Lung microvascular endothelial cell (primary cell): ENCODE measurements around the gene FHL2. TPM values are rescaled to one million over a fixed set of nuclear protein-coding genes. Genes with fewer than 3 reads are reported as not detected.
A peak's percentile ranks its signal among the peaks of the same experiment; 100 is the strongest.
"Not testable (repeated sequence)": the region's sequence is repeated elsewhere in the genome, so short reads cannot be mapped to it uniquely, and the experiment has no call there.

Source experiments
- DNase-seq, 2 donors: peaks; one replicate each; pipeline versions ENCODE4 v3.0.0 to v3.0.0-alpha.2; 2010; ENCODE audit warnings: low read depth in 2 of 2
- total RNA-seq: library from RNA; depleted of rRNA; stranded (reverse); fragments of >200 nt; gene quantifications from 2 replicates; pipeline ENCODE4 v1.2.1, GENCODE V29; 2014

The FHL2 gene, protein sequence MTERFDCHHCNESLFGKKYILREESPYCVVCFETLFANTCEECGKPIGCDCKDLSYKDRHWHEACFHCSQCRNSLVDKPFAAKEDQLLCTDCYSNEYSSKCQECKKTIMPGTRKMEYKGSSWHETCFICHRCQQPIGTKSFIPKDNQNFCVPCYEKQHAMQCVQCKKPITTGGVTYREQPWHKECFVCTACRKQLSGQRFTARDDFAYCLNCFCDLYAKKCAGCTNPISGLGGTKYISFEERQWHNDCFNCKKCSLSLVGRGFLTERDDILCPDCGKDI
- 31.4 and 32.9 TPM in 2 replicates for total RNA-seq

DNA sequence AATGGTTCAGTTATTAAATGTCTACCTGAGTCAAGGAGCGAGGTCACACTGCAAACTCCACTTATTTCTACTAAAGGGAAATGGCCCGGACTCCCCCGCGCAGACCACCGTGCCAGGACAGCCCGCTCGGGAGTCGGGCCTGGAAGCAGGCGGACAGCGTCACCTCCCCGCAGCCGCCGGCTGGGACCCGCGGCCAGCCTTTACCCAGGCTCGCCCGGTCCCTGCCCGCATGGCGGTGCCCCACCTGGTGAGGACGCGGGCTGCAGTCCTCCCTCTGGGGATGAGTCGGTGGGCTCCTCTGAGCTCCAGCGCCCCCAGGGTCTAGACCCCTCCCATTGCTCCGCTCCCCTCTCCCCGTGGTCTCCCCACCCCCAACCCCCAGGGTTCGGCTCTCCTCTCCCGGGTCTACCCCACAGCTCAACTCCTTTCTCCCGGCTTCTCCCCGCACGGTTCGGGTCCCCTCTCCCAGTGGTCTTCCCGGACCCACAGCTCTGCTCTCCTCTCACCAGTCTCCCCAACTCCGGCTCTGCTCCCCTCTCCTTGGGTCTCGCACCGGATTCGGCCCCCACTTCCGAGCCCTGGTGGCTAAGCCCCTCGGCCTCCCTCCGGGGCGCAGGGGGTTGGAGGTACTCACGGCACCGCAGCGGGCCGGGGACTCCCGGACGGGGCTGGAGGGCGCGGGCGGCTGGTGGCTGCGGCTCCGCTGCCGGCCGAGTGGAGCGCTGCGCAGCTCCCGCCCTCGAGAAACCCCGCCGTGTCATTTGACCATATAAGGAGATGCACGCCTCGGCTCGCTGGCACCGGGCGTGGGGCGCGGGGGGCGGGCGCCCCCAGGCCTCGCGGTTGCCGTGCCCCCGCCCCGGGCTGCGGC lies at the start of gene FHL2:
TSS of gene FHL2 (minus strand) at position 716 of the 871 bp plus-strand sequence. CDS start 12,535 bp downstream, outside the sequence.
- peak; percentile 87 to 90 for DNase-seq

DNA sequence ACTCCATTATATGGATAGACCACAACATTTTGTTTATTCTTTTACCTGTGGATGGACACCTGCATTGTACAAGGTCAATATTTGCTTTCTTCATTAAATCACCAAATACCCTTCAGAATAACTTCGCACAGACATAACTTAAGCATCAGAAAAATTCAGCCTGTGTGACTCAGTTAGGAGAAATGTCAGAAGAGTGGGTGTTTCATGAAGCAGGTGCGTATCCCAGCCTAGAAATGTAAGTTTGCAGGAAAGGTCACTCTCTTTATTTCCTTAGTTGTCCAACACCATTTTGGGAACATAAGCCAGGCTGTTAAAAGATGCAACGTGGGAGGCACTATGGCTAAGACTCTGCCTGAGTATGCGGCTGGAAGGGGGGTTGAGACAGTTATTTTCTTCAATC lies 48.6 kb upstream of the FHL2 start:
- no peak for DNase-seq

DNA sequence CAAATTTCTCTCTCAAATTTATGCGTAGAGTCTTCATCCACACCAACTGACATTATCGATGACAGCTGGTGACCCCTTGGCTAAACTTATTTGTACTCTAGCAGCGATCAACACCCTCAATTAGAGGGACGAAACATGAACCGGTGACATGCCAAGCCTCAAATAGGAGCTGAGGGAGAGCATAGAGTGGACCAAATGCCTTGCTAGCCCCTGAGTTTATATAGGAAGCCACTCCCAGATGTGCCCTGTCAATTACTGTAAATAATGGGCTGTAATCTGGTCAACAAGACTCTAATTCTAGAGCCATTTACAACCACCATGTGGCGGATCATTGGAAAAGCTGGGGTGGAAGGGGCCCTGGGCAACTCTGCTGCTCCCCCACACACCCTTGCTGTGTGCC lies 47.6 kb upstream of the FHL2 start:
- no peak for DNase-seq

DNA sequence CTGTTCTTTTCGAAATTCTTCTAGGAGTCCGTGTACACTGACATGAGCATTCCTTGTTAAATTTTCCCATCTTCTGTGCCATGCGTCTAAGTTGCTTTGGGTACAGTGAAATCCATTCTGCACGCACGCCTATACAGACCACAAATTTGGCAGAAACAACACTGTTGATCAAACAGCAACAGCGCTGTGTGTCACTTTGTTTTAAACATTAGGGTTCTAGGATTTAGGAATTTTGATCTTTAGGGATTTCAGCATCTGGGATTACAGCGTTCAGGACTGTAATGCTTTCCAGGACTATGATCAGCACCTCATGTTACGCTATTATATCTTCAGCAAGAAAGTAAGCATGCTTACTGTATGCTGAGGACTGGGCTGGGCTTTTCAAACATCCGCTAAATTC lies 47.1 kb upstream of the FHL2 start:
- DNase-seq: no peak

DNA sequence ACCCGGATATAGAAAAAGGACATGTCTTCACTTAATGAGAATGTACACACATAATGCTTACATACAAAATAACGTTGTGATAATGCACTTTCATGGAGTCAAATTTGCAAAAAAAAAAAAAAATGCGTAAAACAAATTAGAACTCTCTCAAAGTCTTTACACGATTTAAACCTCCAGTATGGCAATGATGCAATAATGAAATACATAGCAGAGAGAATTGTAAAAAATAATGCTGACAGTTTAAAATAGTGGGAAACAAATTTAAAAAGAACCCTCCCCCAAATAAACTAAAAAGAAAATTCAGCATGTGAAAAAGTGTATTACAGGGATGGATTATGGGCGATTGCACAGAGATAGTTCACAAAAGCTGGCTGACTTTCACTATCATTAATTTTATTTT lies 46.6 kb upstream of the FHL2 start:
- no peak for DNase-seq

DNA sequence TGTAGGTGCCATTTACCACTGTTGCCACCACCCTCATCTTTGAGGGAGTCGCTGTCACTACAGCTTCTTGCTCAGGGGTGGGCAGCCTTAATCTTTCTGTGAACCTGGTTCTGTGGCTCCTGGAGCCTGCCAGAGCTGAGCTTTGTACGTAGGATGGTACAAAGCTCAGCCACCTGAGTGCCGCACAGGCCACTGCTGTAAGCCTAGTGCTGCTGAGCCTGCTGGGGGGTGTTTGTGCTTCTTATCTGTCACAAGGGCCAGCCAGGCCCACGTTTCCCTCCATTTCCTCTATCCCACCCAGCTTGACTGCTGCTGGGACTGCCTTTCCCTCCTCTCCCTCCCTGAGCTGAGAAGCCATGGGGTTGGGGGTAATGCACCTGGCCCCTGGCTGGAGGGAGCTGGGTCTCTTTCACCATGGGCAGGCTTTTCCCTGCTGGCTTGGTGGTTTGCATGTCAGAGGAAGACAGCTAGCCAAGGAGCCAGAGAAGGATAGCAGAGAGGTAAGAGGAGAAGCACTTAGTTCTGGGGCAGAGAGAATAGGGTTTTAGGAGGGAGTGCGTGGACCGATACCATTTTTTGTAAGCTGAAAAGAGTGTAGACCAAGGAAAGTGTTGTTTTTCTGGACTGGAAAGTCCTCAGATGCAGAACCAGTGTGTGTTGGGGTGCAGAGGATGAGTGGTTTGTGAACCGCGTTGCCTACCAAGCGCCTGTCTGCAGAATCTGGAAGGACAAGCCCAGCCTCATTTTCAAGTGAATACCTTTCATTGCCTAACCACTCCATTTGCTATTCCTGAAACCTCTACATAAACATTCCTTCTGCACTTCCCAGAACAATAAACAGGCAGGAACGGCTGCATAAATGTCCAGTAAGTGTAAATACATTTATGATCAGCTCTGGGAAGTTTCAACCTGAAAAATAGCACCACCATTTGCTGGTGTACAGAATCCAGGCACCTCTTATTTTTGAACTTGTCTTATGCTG lies 45.1 kb upstream of the FHL2 start:
- no peak for DNase-seq

DNA sequence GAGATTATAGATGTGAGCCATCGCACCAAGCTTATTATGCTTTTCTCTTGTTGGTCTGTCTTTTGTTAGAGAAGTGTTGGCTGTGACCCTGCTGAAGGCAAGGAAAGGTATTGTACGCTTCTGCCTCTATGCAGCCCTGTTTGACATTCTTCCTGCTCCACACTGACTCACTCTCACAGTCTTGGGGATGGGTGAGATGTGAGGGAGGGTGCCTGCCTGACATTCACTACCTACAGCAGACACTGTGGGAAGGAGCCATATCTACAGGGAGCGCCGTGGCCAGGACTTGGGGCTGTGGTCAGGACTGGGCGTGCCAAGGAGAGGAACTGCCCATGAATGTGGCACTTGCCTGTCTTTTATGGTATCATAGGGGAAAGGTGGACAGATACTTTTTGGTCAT lies 43.9 kb upstream of the FHL2 start:
- DNase-seq: no peak

DNA sequence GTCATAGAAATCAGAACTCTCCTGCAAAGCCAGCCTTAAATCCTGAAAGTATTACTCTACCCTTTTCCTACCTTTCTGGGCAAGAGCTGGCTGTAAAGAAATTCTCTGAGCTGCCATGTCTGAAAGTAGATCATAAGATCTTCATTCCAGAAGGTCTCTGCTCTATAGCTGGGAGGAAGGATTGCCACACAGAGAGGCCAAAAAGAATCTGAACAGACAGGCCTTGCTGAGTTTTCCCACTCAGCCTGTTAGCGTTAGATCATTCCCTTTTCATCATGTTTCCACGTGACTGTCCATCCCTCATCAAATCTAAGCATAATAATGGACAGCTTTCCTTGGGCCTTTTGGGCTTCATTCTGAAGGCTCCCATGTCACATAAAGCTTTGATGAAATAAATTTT lies 43.2 kb upstream of the FHL2 start:
- DNase-seq: no peak

DNA sequence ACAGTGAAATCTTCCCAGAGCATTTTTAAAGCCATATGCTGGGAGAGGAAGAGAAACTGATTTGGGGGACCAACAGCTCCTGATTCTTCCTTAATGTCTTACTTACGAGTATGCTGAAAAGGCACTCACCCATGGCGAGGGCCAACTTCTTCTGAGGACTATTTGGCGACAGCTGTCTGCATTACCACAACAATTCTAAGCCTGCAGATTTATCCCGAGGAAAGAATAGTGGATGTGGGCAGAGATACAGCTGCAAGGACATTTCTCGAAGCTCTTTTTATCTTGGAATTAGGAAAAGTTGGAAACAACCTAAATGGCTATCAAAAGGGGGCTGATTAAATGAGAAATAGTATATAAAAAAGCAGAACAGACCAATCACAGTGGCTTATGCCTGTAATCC lies 40.3 kb upstream of the FHL2 start:
- DNase-seq: no peak

DNA sequence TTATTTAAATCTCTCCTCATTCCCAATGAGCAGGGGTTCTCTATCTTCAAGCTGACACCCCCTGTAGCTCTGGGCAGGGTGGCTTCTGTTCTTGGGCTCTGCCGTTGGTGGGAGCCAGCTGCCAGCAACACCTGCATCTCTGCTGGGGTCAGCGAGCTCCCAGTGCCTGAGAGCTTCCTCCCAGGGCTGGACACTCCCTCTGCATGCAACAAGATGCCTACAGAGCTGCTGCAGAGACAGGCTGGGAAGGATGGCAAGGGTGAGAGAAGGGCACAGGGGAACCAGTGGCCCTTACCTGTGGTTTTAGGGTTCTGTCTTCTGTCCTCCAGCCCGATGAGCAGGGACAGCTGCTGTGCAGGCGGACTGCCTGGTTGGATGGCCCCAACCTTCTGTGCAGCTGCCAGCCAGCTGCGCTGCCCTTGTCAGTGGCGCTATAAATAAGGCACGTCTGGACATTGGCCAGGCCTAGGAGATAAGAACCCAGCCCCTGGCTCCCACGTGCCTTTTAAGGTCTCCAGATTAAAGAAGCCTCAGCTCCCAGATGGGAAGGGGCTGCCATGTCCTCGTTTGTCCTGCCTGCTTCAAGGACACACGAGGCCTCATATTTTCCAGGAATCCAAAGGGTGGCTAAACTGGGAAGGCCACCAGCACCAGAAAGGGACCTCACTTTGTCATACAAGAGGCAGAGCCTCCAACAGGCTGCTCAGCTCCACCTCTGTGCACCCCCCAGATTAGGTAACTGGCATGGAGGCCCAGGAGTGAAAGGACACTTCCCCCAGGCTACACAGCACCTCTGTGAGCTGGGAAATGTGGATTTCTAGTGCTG lies 39.5 kb upstream of the FHL2 start:
- no peak for DNase-seq

DNA sequence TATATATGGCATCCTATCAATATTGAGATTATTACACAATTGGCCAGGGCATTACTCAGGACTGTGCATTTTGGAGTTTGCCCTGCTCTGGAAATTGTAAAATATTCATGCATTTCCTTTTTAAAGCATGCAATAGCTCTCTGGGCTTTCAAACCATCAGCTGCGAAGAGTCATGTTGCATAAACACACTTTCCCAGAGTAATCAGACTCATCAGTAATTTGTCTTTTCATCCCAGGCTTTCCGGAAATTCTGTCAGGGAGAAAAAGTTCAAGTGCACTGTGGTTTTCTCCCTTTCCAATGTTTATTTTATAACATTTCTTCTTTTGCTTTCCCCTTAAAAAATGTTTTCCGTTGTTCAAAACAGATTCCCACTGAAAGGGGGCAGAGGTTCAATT lies 38.9 kb upstream of the FHL2 start:
- peak in 1 of 2 donors; percentile 20 for DNase-seq

DNA sequence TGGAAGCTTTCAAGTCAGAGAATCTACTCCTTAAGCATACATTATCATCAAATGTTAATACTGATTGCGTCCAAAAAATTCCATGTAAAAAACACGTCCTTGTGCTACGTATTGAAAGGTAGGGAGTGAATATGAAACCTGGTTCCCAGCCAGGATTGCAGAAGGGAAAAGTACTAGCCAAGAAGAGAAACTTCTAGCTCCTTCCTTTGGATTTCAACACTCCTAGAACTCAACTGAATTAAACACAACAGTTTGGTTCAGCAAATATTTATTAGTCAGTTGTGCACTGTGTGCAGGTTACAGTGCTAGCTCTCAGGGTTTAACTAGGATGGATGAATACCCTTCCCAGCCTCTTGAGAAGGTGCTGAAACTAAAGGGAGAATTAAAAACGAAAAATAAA lies 33.9 kb upstream of the FHL2 start:
- DNase-seq: no peak

DNA sequence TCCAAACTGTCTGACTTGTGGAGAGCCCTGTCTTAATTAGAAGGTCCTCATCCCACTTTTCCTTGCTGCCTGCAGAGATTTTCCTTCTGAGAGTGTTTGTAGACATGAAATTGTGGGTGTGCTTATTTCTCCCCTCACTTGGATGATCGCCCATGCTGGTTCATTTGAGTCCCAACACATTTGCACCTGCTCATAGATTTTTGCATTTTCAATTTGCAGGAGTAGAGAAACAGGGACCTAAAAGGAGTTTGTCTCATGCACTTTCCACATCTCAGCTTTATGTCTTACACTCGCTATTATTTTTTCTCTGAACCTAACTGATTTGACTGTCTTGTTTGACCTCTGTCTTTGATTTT lies 33.2 kb upstream of the FHL2 start:
- no peak for DNase-seq

DNA sequence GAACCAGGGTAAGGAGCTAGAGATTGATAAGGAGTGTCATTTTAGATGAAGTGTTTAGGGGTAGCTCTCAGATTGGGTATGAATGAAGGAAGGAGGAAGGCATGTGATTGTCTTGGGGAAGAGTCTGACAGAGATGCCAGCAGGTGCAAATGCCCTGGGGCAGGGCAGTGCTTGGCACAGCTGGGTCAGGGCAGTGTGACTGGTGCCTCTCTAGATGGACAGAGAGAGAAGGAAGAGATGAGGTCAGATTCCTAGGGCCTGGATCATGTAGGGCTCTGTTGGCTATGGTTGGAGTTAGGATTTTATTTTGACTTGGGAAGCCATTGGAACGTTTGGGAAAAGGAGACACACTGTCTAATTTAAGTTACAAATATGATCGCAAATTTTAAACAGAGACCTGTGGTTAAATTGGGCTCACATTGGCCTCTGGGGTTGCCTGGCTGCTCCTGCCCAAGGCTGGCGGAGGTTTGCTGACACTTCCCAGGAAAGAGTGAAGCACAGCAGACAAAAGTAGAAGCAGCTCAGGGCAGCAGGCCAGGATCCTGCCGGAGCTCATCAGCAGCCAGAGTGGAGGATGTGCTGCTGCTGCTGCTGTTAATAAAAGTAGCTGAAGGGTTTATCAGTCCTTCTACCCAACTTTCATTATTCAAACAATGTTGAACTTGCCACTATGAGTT lies 32.7 kb upstream of the FHL2 start:
- DNase-seq: peak in 1 of 2 donors; percentile 19

DNA sequence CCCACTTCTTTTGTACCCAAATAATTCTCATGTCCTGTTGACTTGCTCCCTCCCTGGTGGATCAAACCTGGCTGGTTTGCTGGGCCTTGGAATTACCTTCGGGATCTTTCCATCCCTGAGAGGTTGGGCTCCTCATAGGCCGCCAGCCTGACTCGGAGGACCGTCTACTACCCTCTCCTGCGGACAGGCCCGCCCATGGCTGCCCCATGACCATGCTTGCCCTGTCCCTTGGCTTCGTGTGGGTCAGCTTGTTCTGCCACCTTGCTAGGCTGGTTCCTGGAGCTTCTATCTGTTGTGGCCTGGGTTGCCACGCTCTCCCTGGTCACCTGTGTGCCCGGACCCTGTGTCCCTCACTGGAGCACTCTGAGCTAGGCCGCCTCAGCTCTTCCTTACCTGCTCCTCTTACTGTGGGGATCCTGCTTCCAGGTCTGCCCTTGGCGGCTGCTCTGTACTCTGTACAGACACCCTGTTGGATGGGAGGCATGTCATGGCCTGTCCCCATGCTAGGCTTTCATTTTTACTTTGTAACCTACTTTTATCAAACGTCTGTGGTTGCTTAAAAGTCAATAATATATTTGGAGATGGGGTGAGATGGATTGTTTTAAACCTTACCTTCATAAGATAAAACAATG lies 29.7 kb upstream of the FHL2 start:
- no peak for DNase-seq

DNA sequence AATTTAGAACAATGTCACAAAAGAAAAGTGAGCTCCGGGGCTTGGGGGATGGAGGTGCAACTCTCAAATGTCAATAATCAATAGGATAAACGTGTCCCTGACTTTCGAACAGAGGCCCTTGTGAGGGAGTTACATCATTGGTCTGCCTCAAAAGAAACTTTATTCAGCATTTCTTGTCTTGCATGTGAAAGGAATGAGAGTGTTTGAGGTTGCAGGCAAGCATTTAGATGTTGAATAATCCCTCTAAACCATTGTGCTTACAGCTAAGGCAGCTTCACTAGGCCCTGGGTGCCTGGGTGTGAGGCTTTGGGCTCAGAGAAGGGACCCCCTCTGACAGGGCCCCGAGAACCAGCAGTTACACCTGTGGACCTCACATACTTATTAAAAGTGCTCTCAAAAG lies 28.6 kb upstream of the FHL2 start:
- DNase-seq: no peak

DNA sequence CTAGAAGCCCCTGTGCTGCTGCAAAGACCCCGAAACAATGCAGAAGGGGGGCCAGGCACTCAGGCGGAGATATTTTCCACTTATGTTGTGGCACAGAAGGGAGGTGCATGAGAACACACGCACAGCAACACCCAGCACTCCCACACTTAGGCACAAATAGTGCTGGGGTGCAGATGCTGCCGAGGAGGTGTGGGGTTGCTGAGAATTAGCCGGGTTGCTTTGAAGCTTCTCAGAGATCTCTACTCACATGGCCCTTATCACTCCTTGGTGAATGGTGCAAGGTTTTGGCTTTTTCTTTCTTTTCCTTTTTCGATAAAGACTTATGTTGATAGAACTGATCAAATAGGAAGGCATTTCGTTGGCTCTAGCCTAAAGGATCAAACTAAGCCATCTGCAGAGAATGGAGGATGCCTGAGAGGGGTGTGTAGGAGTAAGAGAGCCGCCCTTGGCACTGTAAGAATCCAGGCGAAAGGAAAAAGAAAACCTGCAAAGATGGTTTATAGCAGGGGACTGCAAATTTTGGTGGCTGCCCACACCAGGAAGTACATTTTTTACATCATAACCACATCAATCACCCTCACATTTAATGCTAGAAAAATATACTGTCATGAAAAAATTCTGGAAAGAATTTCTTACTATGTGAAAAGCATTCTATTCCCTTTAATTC lies 27.9 kb upstream of the FHL2 start:
- no peak for DNase-seq

DNA sequence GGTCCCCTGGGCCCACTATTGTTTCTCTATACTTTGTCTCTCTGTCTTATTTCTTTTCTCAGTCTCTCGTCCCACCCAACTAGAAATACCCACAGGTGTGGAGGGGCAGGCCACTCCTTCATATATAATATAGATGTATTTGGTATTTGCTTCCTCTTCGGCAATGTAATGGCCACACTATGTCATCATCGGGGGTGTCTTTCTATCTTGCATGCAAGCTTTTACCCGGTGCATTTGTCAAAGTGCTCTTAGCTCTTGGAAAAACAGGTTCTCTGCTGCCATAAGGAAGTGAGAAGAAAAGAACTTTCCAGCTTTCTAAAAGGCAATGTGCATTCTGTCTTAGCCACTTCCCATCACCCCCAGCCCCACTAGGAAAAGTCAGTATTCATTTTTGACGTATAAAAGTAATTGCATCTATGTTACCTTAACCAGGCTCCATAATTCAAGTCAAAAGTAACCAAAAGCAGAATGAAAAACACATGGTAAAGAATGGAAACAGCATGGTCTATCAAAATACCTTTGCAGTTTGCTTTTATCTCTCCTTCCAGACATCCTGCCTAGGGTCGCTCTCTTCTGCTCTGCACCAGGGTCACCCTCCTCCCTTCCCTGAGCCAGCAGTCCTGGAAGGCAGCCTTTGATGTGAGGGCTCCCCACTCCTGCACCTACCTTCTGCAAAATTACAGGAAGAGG lies 27.2 kb upstream of the FHL2 start:
- no peak for DNase-seq

DNA sequence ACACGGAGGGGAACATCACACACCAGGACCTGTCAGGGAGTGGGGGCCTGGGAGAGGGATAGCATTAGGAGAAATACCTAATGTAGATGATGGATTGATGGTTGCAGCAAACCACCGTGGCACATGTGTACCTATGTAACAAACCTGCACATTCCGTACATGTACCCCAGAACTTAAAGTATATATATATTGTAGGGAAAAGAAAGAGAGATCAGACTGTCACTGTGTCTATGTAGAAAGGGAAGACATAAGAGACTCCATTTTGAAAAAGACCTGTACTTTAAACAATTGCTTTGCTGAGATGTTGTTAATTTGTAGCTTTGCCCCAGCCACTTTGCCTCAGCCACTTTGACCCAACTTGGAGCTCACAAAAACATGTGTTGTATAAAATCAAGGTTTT lies 26.0 kb upstream of the FHL2 start:
- not testable (repeated sequence) for DNase-seq
